Psoas muscle (tissue), 8 donors: Measurements from ENCODE around the gene PPFIA1. TPM values are rescaled to one million over a fixed set of nuclear protein-coding genes. Genes with fewer than 3 reads are reported as not detected.

Source experiments
- ATAC-seq, 4 donors: fragments of 200-7000 bp; cut with Tn5 transposase; one replicate each; pipeline ENCODE4 v1.9.1; 2020; ENCODE audit warnings: moderate library complexity in 3 of 4, mild to moderate bottlenecking in 2 of 4
- DNase-seq, 2 donors: peaks; one replicate each; pipeline ENCODE4 v3.0.0-alpha.2; 2020
- H3K27ac ChIP-seq: fragments of 200-600 bp; one replicate; pipeline ENCODE4 v1.8.0; 2022
- H3K27me3 ChIP-seq, 3 donors: fragments of 200-600 bp in 1 of 3; one replicate each; pipeline versions ENCODE4 v1.6.1 to v1.8.0; 2013 to 2022; ENCODE audit warnings: low read length in 2 of 3, mild to moderate bottlenecking in 2 of 3, moderate library complexity in 1 of 3; ENCODE audit not compliant: insufficient read depth in 3 of 3
- H3K36me3 ChIP-seq, 2 donors: fragments of 200-600 bp in 1 of 2; one replicate each; pipeline versions ENCODE4 v1.6.1 to v1.8.0; 2013 to 2022; ENCODE audit warnings: low read depth in 1 of 2, mild to moderate bottlenecking in 1 of 2, moderate library complexity in 1 of 2; ENCODE audit not compliant: insufficient read depth in 1 of 2
- H3K4me1 ChIP-seq: fragments of 200-600 bp; one replicate; pipeline ENCODE4 v1.8.0; 2022
- H3K4me3 ChIP-seq: fragments of 200-600 bp; one replicate; pipeline ENCODE4 v1.8.0; 2022; ENCODE audit warnings: mild to moderate bottlenecking
- H3K9me3 ChIP-seq: fragments of 200-600 bp; one replicate; pipeline ENCODE4 v1.8.0; 2022
- CTCF ChIP-seq: fragments of 200-600 bp; IDR thresholded peaks from one replicate; pipeline ENCODE4 v1.8.0; 2022; ENCODE audit warnings: antibody characterized with exemption
- WGBS, 3 donors: extraction: QIAGEN DNeasy Blood & Tissue Kit; methylation state at CpG; one replicate each; pipeline versions ENCODE4 v1.1.6 to v1.1.7; 2013; 5-methylcytosine and 5-hydroxymethylcytosine counted together
- intact Hi-C, 2 donors: fragments of 100-400 bp; cut with DNase I; formaldehyde crosslinking; loops; one replicate each; pipeline versions ENCODE4 v1.11.0 to v1.14.2; 2022
- polyA plus RNA-seq, 3 donors: library from polyadenylated mRNA; stranded (reverse); fragments of 200-250 nt; gene quantifications; one replicate each; pipeline ENCODE4 v1.2.3, GENCODE V29; 2013
- total RNA-seq, 4 donors: library from RNA; stranded (reverse); fragmentation: NEBNext Ultra II Directional in 2 of 4; extraction: Animal tissue kit (Norgen Biotek cat#: 25700) in 2 of 4; gene quantifications; one replicate each; pipeline versions ENCODE4 v1.2.1 to v1.2.4, GENCODE V29; 2021 to 2023
- donor health status: healthy with polysubstance abuse.
- donor health status: DM: no; HTN: no; CAD: no; lungs with moderate emphysema.
- donor health status: Bipolar disorder and iron deficiency.
- donor health status: healthy.
- donor health status: DM: yes; HTN: yes; CAD: no.
- donor health status: DM: no; HTN: no; CAD: no.
- donor health status: DM: no; HTN: no; CAD: no.
- donor health status: DM: yes; HTN: yes; CAD: no.

PPFIA1 gene
- total and polyA plus RNA-seq, 7 donors = 16.7 to 49.5 (median 34.3) TPM

GRCh38 chr11:70368961-70369360 is 98.5 kb downstream of the PPFIA1 start:
- peaks cover 3 to 56% of the 10 kb centered on the region in 2 donors for H3K36me3 ChIP-seq
- intact Hi-C loops = no loop called here
- H3K27me3 ChIP-seq = no peaks in the 10 kb centered on the region
- ATAC-seq = no peak
- 92 to 98% (median 93%) methylated on average over 2 of the region's 2 CpGs for WGBS, 3 donors
- H3K4me3 ChIP-seq = no peak overlapping the region
- no peaks in the 10 kb centered on the region for H3K9me3 ChIP-seq
- H3K27ac ChIP-seq = no peak overlapping the region
- no peak for TF ChIP-seq CTCF
- no peaks in the 10 kb centered on the region for H3K4me1 ChIP-seq
- DNase-seq = no peak

GRCh38 chr11:70371241-70371640 is 100.8 kb downstream of the PPFIA1 start:
- Histone ChIP-seq H3K4me1 (no peaks in the 10 kb centered on the region), H3K27ac (no peak overlapping the region), H3K4me3 (no peak overlapping the region), H3K9me3 (no peaks in the 10 kb centered on the region), H3K36me3 (peaks cover 3 to 60% of the 10 kb centered on the region in 2 donors), H3K27me3 (no peaks in the 10 kb centered on the region)
- ATAC-seq (peak; percentile 21 to 59 (median 46)), DNase-seq (no peak)
- WGBS, 3 donors = 76 to 79% (median 77%) methylated on average over 5 of the region's 5 CpGs
- intact Hi-C loops = no loop called here
- no peak for TF ChIP-seq CTCF

GRCh38 chr11:70372076-70372475 is 101.6 kb downstream of the PPFIA1 start:
- H3K4me3 ChIP-seq = no peak overlapping the region
- TF ChIP-seq CTCF = no peak
- intact Hi-C loops = no loop called here
- H3K9me3 ChIP-seq = no peaks in the 10 kb centered on the region
- WGBS, 3 donors = 96 to 98% (median 97%) methylated on average over 8 of the region's 8 CpGs
- ATAC-seq (no peak), DNase-seq (no peak)
- peaks cover 3 to 65% of the 10 kb centered on the region in 2 donors for H3K36me3 ChIP-seq
- H3K27ac ChIP-seq = no peak overlapping the region
- no peaks in the 10 kb centered on the region for H3K4me1 ChIP-seq
- H3K27me3 ChIP-seq = no peaks in the 10 kb centered on the region

- DNase-seq (no peak), ATAC-seq (no peak)
- no peak for TF ChIP-seq CTCF
- intact Hi-C loops = no loop called here
- no peaks in the 10 kb centered on the region for H3K9me3 ChIP-seq
- H3K4me1 ChIP-seq = no peaks in the 10 kb centered on the region
- H3K27ac ChIP-seq = no peak overlapping the region
- H3K36me3 ChIP-seq = peaks cover 10 to 97% of the 10 kb centered on the region in 2 donors
- H3K4me3 ChIP-seq = no peak overlapping the region
- no peaks in the 10 kb centered on the region for H3K27me3 ChIP-seq
- 88 to 97% (median 95%) methylated on average over 12 of the region's 12 CpGs for WGBS, 3 donors
Observed at GRCh38 chr11:70376621-70377020, 106.1 kb downstream of the PPFIA1 start.

- Histone ChIP-seq H3K4me3 (no peak overlapping the region), H3K27me3 (no peaks in the 10 kb centered on the region), H3K9me3 (no peaks in the 10 kb centered on the region), H3K4me1 (no peaks in the 10 kb centered on the region), H3K27ac (no peak overlapping the region), H3K36me3 (peaks cover 10 to 98% of the 10 kb centered on the region in 2 donors)
- no peak for TF ChIP-seq CTCF
- 86 to 93% (median 91%) methylated on average over 8 of the region's 8 CpGs for WGBS, 3 donors
- intact Hi-C loops = no loop called here
- DNase-seq (no peak), ATAC-seq (no peak)
Observed at GRCh38 chr11:70377645-70378044, 107.2 kb downstream of the PPFIA1 start.
